ENCODE measurements around the gene JDP2.

JDP2 gene

GRCh38 chr14:75499084-75499875 is 71.5 kb downstream of the JDP2 start:
- in situ Hi-C loops (cut with MboI; ENCODE audit: low sequenced_read_pairs): loop anchor here (25.0 kb wide), 1 partner anchor 362 kb away; the partner anchor contains the start of gene NEK9

GRCh38 chr14:75501080-75501479 is 73.3 kb downstream of the JDP2 start:
- in situ Hi-C loops (cut with MboI; ENCODE audit: low sequenced_read_pairs): no loop called here

GRCh38 chr14:75504411-75504810 is 76.6 kb downstream of the JDP2 start:
- in situ Hi-C loops (cut with MboI; ENCODE audit: low sequenced_read_pairs): no loop called here

GRCh38 chr14:75506930-75507329 is 79.1 kb downstream of the JDP2 start:
- in situ Hi-C loops (cut with MboI; ENCODE audit: low sequenced_read_pairs): no loop called here

- in situ Hi-C loops (cut with MboI; ENCODE audit: low sequenced_read_pairs): no loop called here
These were observed 82.7 kb downstream of the JDP2 start for GRCh38 chr14:75510547-75510946.

GRCh38 chr14:75511201-75511600 is 83.4 kb downstream of the JDP2 start:
- in situ Hi-C loops (cut with MboI; ENCODE audit: low sequenced_read_pairs): no loop called here

GRCh38 chr14:75513911-75514672 is 86.3 kb downstream of the JDP2 start:
- in situ Hi-C loops (cut with MboI; ENCODE audit: low sequenced_read_pairs): no loop called here

GRCh38 chr14:75514673-75515628 is 87.1 kb downstream of the JDP2 start:
- in situ Hi-C loops (cut with MboI; ENCODE audit: low sequenced_read_pairs): no loop called here

GRCh38 chr14:75515629-75515996 is 87.8 kb downstream of the JDP2 start:
- in situ Hi-C loops (cut with MboI; ENCODE audit: low sequenced_read_pairs): no loop called here

GRCh38 chr14:75518625-75519024 is 90.8 kb downstream of the JDP2 start:
- in situ Hi-C loops (cut with MboI; ENCODE audit: low sequenced_read_pairs): no loop called here

GRCh38 chr14:75519394-75519793 is 91.6 kb downstream of the JDP2 start:
- in situ Hi-C loops (cut with MboI; ENCODE audit: low sequenced_read_pairs): no loop called here

GRCh38 chr14:75519826-75520728 is 92.3 kb downstream of the JDP2 start:
- in situ Hi-C loops (cut with MboI; ENCODE audit: low sequenced_read_pairs): no loop called here

GRCh38 chr14:75520852-75521251 is 93.0 kb downstream of the JDP2 start:
- in situ Hi-C loops (cut with MboI; ENCODE audit: low sequenced_read_pairs): no loop called here

GRCh38 chr14:75521415-75522199 is 93.8 kb downstream of the JDP2 start:
- in situ Hi-C loops (cut with MboI; ENCODE audit: low sequenced_read_pairs): no loop called here

GRCh38 chr14:75522224-75522982 is 94.6 kb downstream of the JDP2 start, which contains the start of gene BATF:
TSS of gene BATF (plus strand) at chr14:75522469. CDS start at chr14:75522683, 214 bp downstream.
- in situ Hi-C loops (cut with MboI; ENCODE audit: low sequenced_read_pairs): no loop called here

GRCh38 chr14:75522983-75523318 is 95.1 kb downstream of the JDP2 start:
- in situ Hi-C loops (cut with MboI; ENCODE audit: low sequenced_read_pairs): no loop called here
